K562 (cell line): ENCODE results near the gene HS3ST3B1. TPM values are rescaled to one million over a fixed set of nuclear protein-coding genes. Genes with fewer than 3 reads are reported as not detected.

Experiments
- ATAC-seq: fragments of 200-7000 bp; cut with Tn5 transposase; 3 replicates; pipeline ENCODE4 v1.9.1; 2020; ENCODE audit warnings: moderate library complexity
- BruUV-seq: library from RNA; stranded (reverse); fragments of 400-500 nt; replicated peaks from 2 replicates; lab custom pipeline; 2021; lab: Mats Ljungman, UMichigan
- CTCF ChIA-PET: fragments of 300-600 bp; formaldehyde crosslinking; extraction: SDS; loops from one replicate; lab custom pipeline; 2021; ENCODE audit warnings: low intra/inter-chr PET ratio; lab: Yijun Ruan, JAX
- POLR2A ChIA-PET: fragments of 300-600, 350-650 bp; sonication (Branson Sonifier 250); formaldehyde crosslinking; extraction: SDS; loops from one replicate; lab custom pipeline; 2021; ENCODE audit warnings: antibody characterized with exemption, inconsistent platforms; lab: Yijun Ruan, JAX
- DNase-seq, 4 experiments: peaks; one replicate each; pipeline versions ENCODE4 v3.0.0 to v3.0.0-alpha.2; 2011 to 2018; ENCODE audit warnings: low spot score in 3 of 4, mixed read lengths in 3 of 4; ENCODE audit errors: extremely low read depth in 1 of 4
- FAIRE-seq: peaks from 2 replicates; lab custom pipeline; 2011; peaks lifted over from hg19 to GRCh38; lab: Jason Lieb, UNC
- H2AFZ ChIP-seq: 2 replicates; pipeline ENCODE4 v1.6.0; 2011; ENCODE audit warnings: low read depth, low read length, control low read depth, inconsistent platforms
- H3K27ac ChIP-seq: fragments of 200-600 bp; 3 replicates; pipeline ENCODE4 v1.8.0; 2011; ENCODE audit warnings: low read depth, mild to moderate bottlenecking, control low read depth, inconsistent platforms, low read length, moderate library complexity, mixed read lengths; ENCODE audit errors: extremely low read depth
- H3K27me3 ChIP-seq, 2 experiments: fragments of 300-600 bp in 1 of 2; 2 replicates in 1 of 2; 3 replicates in 1 of 2; pipeline versions ENCODE4 v1.6.0 to v1.8.0; 2011; ENCODE audit warnings: inconsistent platforms in 2 of 2, low read length in 2 of 2, mild to moderate bottlenecking in 1 of 2, mixed read lengths in 1 of 2, moderate library complexity in 1 of 2; ENCODE audit not compliant: control insufficient read depth in 2 of 2, insufficient read depth in 2 of 2
- H3K36me3 ChIP-seq: fragments of 300-600 bp; 3 replicates; pipeline ENCODE4 v1.8.0; 2011; ENCODE audit warnings: mild to moderate bottlenecking, low read length, inconsistent platforms; ENCODE audit not compliant: control insufficient read depth, insufficient read depth
- H3K4me1 ChIP-seq, 2 experiments: fragments of 200-600 bp in 1 of 2; replicated peaks in 1 of 2; 2 replicates in 1 of 2; 3 replicates in 1 of 2; pipeline versions ENCODE4 v1.5.1 to v1.8.0; 2011; ENCODE audit warnings: inconsistent platforms in 2 of 2, low read length in 2 of 2, mild to moderate bottlenecking in 1 of 2, mixed read lengths in 1 of 2, moderate library complexity in 1 of 2; ENCODE audit not compliant: control insufficient read depth in 2 of 2, insufficient read depth in 2 of 2
- H3K4me2 ChIP-seq: 2 replicates; pipeline ENCODE4 v1.6.1; 2011; ENCODE audit warnings: low read length, control low read depth, inconsistent platforms, mixed read lengths; ENCODE audit not compliant: insufficient read depth
- H3K4me3 ChIP-seq: fragments of 200-600 bp; sonication (generic), shearing (Covaris generic); 2 replicates; pipeline ENCODE4 v1.5.1; 2016; ENCODE audit warnings: control low read depth, inconsistent platforms
- H3K79me2 ChIP-seq: fragments of 200-600 bp; 3 replicates; pipeline ENCODE4 v1.8.0; 2011; ENCODE audit warnings: low read length, inconsistent platforms; ENCODE audit not compliant: control insufficient read depth, insufficient read depth
- H3K9ac ChIP-seq, 2 experiments: 2 replicates each; pipeline versions ENCODE4 v1.6.0 to v1.6.1; 2011; ENCODE audit warnings: low read depth in 2 of 2, low read length in 2 of 2, control low read depth in 1 of 2, inconsistent platforms in 1 of 2, mild to moderate bottlenecking in 1 of 2, mixed read lengths in 1 of 2; ENCODE audit not compliant: insufficient read depth in 1 of 2
- H3K9me1 ChIP-seq: one replicate; pipeline ENCODE4 v1.6.0; 2011; ENCODE audit warnings: inconsistent platforms, mild to moderate bottlenecking, low read length, moderate library complexity; ENCODE audit not compliant: control insufficient read depth, insufficient read depth
- H3K9me3 ChIP-seq: replicated peaks from 2 replicates; pipeline ENCODE4 v1.5.1; 2011; ENCODE audit warnings: low read depth, low read length, inconsistent platforms; ENCODE audit not compliant: control insufficient read depth, insufficient read depth
- H4K20me1 ChIP-seq: replicated peaks from 2 replicates; pipeline ENCODE4 v1.6.1; 2011; ENCODE audit warnings: low read length, inconsistent platforms, mixed read lengths; ENCODE audit not compliant: control insufficient read depth, insufficient read depth
- NR2C2 ChIP-seq, 2 experiments: fragments of 200-800 bp in 1 of 2; sonication (Bioruptor generic) in 1 of 2; sonication (generic) in 1 of 2; formaldehyde crosslinking in 1 of 2; IDR thresholded peaks; 2 replicates each; pipeline versions ENCODE4 v1.6.1 to v1.8.0; 2016 to 2022; ENCODE audit warnings: mild to moderate bottlenecking in 1 of 2, missing compliant biosample characterization in 1 of 2, missing genetic modification characterization in 1 of 2, missing genetic modification reagents in 1 of 2
- ZBTB1 ChIP-seq: sonication (generic); formaldehyde crosslinking; IDR thresholded peaks from 2 replicates; pipeline ENCODE4 v1.8.1; 2023; ENCODE audit warnings: missing genetic modification reagents, low read depth, mild to moderate bottlenecking, borderline replicate concordance
- WGBS: fragments of 100-300 bp; shearing (Covaris generic); methylation state at CpG from one replicate; pipeline ENCODE4 v1.1.6; 2016; ENCODE audit warnings: low coverage, mixed read lengths; ENCODE audit not compliant: insufficient coverage; ENCODE audit errors: missing lambda C conversion rate; 5-methylcytosine and 5-hydroxymethylcytosine counted together
- in situ Hi-C: fragments of 300-500 bp; cut with MboI; formaldehyde crosslinking; loops from 4 replicates; pipeline ENCODE4 v1.15.0; 2018; ENCODE audit warnings: inconsistent platforms, mixed read lengths
- intact Hi-C: fragments of 100-400 bp; cut with micrococcal nuclease; formaldehyde crosslinking; loops from 2 replicates; pipeline ENCODE4 v1.14.2; 2022
- polyA plus RNA-seq, 8 experiments: library from polyadenylated mRNA; depleted of rRNA in 4 of 8; stranded (reverse) in 5 of 8; unstranded in 3 of 8; fragments of >200 nt; fragmentation: Nextera tagmentation in 2 of 8; fragmentation: Illumina TruSeq in 1 of 8; extraction: Ambion mirVana in 2 of 8; extraction: Trizol in 1 of 8; gene quantifications; 2 replicates each; pipeline versions ENCODE4 v1.2.1 to v1.2.3, GENCODE V29; 2011 to 2014; ENCODE audit warnings: inconsistent platforms in 1 of 8, missing spikeins in 1 of 8
- total RNA-seq, 7 experiments: library from RNA; depleted of rRNA in 6 of 7; stranded (reverse); fragments of >200 nt in 6 of 7; fragmentation: Illumina TruSeq in 2 of 7; extraction: Trizol in 2 of 7; gene quantifications; 2 replicates each; pipeline versions ENCODE4 v1.2.1 to v1.2.3, GENCODE V29; 2011 to 2021; ENCODE audit warnings: low replicate concordance in 1 of 7
- TF ChIP-seq, protein P1 (sequence below), 2 experiments: fragments of 250-450 bp in 1 of 2; fragments of 450-650 bp in 1 of 2; sonication (Bioruptor Pico) in 1 of 2; IDR thresholded peaks; 2 replicates each; pipeline versions ENCODE4 v1.6.1 to v1.8.0; 2016 to 2021; ENCODE audit warnings: mild to moderate bottlenecking in 2 of 2, moderate library complexity in 2 of 2, missing compliant biosample characterization in 1 of 2, missing genetic modification characterization in 1 of 2
- TF ChIP-seq, protein P2 (sequence below): IDR thresholded peaks from 2 replicates; pipeline ENCODE4 v1.6.1; 2014; ENCODE audit warnings: antibody characterized with exemption
- TF ChIP-seq, protein P3 (sequence below): fragments of 450-650 bp; IDR thresholded peaks from 2 replicates; pipeline ENCODE4 v1.6.1; 2016; ENCODE audit warnings: borderline replicate concordance

Gene HS3ST3B1
- total and polyA plus RNA-seq, 9 of the 15 experiments (the other 6 are each of a cell fraction or from before 2014, with no cell fraction given) = 1.9 to 12.9 (median 3.7) TPM

DNA sequence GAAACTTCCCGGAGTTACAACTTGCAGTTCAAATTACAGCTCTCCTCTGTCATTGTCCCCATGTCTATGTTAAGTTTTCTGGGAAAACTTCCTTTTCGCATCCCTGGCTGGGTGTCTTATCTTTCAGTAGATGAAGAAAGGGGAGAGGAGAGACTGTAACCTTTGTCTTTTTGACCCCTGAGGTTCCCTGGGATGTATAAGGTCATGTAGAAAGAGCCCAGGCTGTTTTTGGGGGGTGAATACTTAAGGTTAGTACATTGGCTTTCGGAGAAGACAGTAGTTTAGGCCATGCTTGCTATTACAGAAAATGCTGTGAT, 31.1 kb downstream of the HS3ST3B1 start (continued):
- TF ChIP-seq NR2C2 (CRISPR knock-in tag; IDR thresholded peaks at IDR 0.05) (no peak), NR2C2 (tag; IDR thresholded peaks at IDR 0.05) (peak; percentile 80), ZBTB1 (CRISPR knock-in tag) (no peak)

DNA sequence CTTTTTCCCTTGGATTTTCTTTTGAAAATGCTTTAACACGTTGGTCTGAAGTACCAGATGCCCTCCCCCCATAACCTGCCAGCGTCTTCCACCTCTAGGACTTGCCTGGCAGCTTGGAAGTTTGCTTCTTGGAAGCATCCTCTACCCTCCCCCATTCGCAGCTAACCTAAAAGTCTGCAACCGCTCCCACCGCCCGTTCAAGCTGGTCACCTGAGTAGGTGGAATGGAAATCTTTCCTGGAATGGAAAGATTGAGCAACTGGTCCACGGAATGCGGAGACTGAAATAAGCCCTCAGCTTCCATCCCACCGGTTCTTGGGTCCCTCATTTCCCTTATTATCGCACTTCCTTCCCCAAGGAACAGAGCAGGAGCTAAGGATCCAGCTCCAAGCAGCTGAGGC, 31.4 kb downstream of the HS3ST3B1 start:
- POLR2A ChIA-PET = interaction anchor here (1.0 kb wide), 1 partner anchor 9 kb away, joined by 3 read pairs; no protein-coding TSS in a partner anchor
- Histone ChIP-seq H3K4me1 (peaks cover 18 to 55% of the 10 kb centered on the region in 2 experiments; a peak in 4 of 5 replicates), H3K4me2 (0 out of 2 replicates have a peak overlapping the region, but pooled peaks have one; percentile 31), H2AFZ (peak overlapping the region; percentile 38; the same call in 1 of the 2 replicates), H4K20me1 (no peaks in the 10 kb centered on the region), H3K79me2 (peaks cover 29% of the 10 kb centered on the region), H3K4me3 (no peak overlapping the region), H3K9me3 (no peaks in the 10 kb centered on the region), H3K9me1 (no peaks in the 10 kb centered on the region), H3K9ac (peak overlapping the region in 1 of 2 experiments; percentile 23; a peak in 1 of 4 replicates), H3K36me3 (no peaks in the 10 kb centered on the region), H3K27ac (peak overlapping the region; percentile 80; the same call in 2 of the 3 replicates), H3K27me3 (no peaks in the 10 kb centered on the region)
- TF ChIP-seq, protein P1, sequence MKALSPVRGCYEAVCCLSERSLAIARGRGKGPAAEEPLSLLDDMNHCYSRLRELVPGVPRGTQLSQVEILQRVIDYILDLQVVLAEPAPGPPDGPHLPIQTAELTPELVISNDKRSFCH (CRISPR knock-in tag; IDR thresholded peaks at IDR 0.05) = no peak
- TF ChIP-seq, protein P1 (tag; IDR thresholded peaks at IDR 0.05) = no peak
- TF ChIP-seq, protein P2, sequence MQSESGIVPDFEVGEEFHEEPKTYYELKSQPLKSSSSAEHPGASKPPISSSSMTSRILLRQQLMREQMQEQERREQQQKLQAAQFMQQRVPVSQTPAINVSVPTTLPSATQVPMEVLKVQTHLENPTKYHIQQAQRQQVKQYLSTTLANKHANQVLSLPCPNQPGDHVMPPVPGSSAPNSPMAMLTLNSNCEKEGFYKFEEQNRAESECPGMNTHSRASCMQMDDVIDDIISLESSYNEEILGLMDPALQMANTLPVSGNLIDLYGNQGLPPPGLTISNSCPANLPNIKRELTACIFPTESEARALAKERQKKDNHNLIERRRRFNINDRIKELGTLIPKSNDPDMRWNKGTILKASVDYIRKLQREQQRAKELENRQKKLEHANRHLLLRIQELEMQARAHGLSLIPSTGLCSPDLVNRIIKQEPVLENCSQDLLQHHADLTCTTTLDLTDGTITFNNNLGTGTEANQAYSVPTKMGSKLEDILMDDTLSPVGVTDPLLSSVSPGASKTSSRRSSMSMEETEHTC = no peak
- TF ChIP-seq, protein P3, sequence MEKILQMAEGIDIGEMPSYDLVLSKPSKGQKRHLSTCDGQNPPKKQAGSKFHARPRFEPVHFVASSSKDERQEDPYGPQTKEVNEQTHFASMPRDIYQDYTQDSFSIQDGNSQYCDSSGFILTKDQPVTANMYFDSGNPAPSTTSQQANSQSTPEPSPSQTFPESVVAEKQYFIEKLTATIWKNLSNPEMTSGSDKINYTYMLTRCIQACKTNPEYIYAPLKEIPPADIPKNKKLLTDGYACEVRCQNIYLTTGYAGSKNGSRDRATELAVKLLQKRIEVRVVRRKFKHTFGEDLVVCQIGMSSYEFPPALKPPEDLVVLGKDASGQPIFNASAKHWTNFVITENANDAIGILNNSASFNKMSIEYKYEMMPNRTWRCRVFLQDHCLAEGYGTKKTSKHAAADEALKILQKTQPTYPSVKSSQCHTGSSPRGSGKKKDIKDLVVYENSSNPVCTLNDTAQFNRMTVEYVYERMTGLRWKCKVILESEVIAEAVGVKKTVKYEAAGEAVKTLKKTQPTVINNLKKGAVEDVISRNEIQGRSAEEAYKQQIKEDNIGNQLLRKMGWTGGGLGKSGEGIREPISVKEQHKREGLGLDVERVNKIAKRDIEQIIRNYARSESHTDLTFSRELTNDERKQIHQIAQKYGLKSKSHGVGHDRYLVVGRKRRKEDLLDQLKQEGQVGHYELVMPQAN = no peak
- in situ Hi-C loops = no loop called here
- FAIRE-seq (no peak), DNase-seq (no peak), ATAC-seq (no peak)
- 19% methylated on average over 3 of the region's 10 CpGs for WGBS
- no TSS peak for BruUV-seq
- intact Hi-C loops = no loop called here
- CTCF ChIA-PET = no interaction called here
